RWPE2 (cell line): ENCODE data around the gene TGFB1.

Experiments used
- ATAC-seq: fragments of 200-7000 bp; cut with Tn5 transposase; 3 replicates; pipeline ENCODE4 v1.9.1; 2021; ENCODE audit warnings: low read depth
- DNase-seq: peaks from one replicate; pipeline ENCODE4 v3.0.0-alpha.2; 2020; ENCODE audit warnings: low spot score
- H3K27ac ChIP-seq: fragments of 450-650 bp; 2 replicates; pipeline ENCODE4 v1.5.1; 2017; ENCODE audit warnings: mild to moderate bottlenecking; ENCODE audit not compliant: poor library complexity, severe bottlenecking
- H3K27me3 ChIP-seq: fragments of 250-450 bp; sonication (Bioruptor Pico); 2 replicates; pipeline ENCODE4 v1.5.1; 2021; ENCODE audit warnings: mild to moderate bottlenecking, moderate library complexity; ENCODE audit not compliant: insufficient read depth, poor library complexity, severe bottlenecking
- H3K36me3 ChIP-seq: fragments of 250-450 bp; sonication (Bioruptor Pico); 2 replicates; pipeline ENCODE4 v1.5.1; 2020; ENCODE audit warnings: low read depth, mild to moderate bottlenecking, moderate library complexity
- H3K4me1 ChIP-seq: fragments of 250-450 bp; sonication (Bioruptor Pico); 2 replicates; pipeline ENCODE4 v1.5.1; 2021; ENCODE audit warnings: mild to moderate bottlenecking, moderate library complexity; ENCODE audit not compliant: insufficient read depth, poor library complexity, severe bottlenecking
- H3K4me3 ChIP-seq: fragments of 250-450 bp; sonication (Bioruptor Pico); 2 replicates; pipeline ENCODE4 v1.5.1; 2021; ENCODE audit warnings: mild to moderate bottlenecking, moderate library complexity; ENCODE audit not compliant: severe bottlenecking
- H3K9me3 ChIP-seq: fragments of 250-450 bp; sonication (Bioruptor Pico); 2 replicates; pipeline ENCODE4 v1.5.1; 2021; ENCODE audit warnings: mild to moderate bottlenecking, moderate library complexity; ENCODE audit not compliant: severe bottlenecking
- TF ChIP-seq, protein P1 (sequence below): fragments of 450-650 bp; IDR thresholded peaks from one replicate; pipeline ENCODE4 v1.5.1; 2017; ENCODE audit warnings: mild to moderate bottlenecking, moderate library complexity; ENCODE audit not compliant: poor library complexity, severe bottlenecking

Gene TGFB1

DNA sequence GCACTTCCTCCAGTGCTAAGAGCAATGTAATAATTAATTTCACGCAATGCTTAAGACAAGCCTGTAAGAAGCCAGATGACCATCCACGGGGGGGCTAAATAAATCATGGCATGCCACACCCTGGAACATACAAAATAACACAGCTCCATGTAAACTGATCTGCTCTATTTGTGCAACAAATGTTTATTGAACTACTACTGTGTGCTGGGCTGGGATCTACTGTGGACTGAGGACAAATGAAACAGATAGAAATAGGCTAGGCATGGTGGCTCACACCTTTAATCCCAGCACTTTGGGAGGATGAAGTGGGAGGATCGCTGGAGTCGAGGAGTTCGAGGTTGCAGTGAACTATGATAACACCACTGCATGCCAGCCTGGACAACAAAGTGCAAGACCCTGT lies 21.3 kb downstream of the TGFB1 start:
- TF ChIP-seq, protein P1, sequence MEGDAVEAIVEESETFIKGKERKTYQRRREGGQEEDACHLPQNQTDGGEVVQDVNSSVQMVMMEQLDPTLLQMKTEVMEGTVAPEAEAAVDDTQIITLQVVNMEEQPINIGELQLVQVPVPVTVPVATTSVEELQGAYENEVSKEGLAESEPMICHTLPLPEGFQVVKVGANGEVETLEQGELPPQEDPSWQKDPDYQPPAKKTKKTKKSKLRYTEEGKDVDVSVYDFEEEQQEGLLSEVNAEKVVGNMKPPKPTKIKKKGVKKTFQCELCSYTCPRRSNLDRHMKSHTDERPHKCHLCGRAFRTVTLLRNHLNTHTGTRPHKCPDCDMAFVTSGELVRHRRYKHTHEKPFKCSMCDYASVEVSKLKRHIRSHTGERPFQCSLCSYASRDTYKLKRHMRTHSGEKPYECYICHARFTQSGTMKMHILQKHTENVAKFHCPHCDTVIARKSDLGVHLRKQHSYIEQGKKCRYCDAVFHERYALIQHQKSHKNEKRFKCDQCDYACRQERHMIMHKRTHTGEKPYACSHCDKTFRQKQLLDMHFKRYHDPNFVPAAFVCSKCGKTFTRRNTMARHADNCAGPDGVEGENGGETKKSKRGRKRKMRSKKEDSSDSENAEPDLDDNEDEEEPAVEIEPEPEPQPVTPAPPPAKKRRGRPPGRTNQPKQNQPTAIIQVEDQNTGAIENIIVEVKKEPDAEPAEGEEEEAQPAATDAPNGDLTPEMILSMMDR, result no peak
- H3K9me3 ChIP-seq, result no peaks in the 10 kb centered on the region
- H3K4me1 ChIP-seq, result peaks cover 9% of the 10 kb centered on the region
- H3K27ac ChIP-seq, result no peak overlapping the region
- H3K36me3 ChIP-seq, result peaks cover 68% of the 10 kb centered on the region
- ATAC-seq, result no peak
- no peaks in the 10 kb centered on the region for H3K27me3 ChIP-seq
- no peak overlapping the region for H3K4me3 ChIP-seq
- DNase-seq, result no peak

DNA sequence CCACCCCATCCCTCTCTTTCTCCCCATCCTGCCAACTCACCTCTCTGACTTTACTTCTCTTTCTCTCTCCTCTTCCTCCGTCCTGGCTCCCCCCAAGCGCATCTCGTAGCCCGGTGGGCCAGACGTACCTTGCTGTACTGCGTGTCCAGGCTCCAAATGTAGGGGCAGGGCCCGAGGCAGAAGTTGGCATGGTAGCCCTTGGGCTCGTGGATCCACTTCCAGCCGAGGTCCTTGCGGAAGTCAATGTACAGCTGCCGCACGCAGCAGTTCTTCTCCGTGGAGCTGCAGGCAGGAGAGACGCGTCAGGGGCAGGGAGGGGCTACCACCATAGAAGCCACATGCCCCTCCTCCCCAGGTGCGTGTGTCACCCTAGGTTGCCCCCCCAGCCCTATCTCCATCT lies 21.7 kb downstream of the TGFB1 start:
- ATAC-seq (no peak), DNase-seq (no peak)
- peaks cover 64% of the 10 kb centered on the region for H3K36me3 ChIP-seq
- H3K27ac ChIP-seq, result no peak overlapping the region
- peaks cover 14% of the 10 kb centered on the region for H3K4me1 ChIP-seq
- H3K27me3 ChIP-seq, result no peaks in the 10 kb centered on the region
- TF ChIP-seq, protein P1, result no peak
- no peak overlapping the region for H3K4me3 ChIP-seq
- no peaks in the 10 kb centered on the region for H3K9me3 ChIP-seq

DNA sequence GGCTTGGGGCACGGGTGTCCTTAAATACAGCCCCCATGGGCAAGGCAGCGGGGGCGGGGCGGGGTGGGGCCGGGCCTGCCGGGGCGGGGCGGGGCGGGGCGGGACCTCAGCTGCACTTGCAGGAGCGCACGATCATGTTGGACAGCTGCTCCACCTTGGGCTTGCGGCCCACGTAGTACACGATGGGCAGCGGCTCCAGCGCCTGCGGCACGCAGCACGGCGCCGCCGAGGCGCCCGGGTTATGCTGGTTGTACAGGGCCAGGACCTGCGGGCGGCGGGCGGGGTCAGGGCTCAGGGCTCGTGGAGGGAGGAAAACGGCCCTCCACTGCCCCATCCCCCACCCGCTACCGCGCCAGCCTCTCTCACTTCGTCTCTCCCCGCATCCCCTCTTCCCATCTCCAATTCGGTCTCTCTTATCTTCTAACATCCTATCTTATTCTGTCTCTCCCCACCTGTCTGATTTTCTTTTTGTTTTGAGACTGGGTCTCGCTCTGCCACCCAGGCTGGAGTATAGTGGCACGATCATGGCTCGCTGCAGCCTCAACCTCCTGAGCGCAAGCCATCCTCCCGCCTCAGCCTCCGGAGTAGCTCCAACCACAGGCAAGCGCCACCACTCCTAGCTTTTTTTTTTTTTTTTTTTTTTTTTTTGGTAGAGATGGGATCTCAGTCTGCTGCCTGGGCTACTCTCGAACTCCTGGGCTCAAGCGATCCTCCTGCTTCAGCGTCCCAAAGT lies 22.6 kb downstream of the TGFB1 start:
- Histone ChIP-seq H3K9me3 (no peaks in the 10 kb centered on the region), H3K27me3 (no peaks in the 10 kb centered on the region), H3K4me1 (peaks cover 22% of the 10 kb centered on the region), H3K4me3 (no peak overlapping the region), H3K36me3 (peaks cover 61% of the 10 kb centered on the region), H3K27ac (no peak overlapping the region)
- no peak for ATAC-seq
- no peak for DNase-seq
- TF ChIP-seq, protein P1, result no peak

DNA sequence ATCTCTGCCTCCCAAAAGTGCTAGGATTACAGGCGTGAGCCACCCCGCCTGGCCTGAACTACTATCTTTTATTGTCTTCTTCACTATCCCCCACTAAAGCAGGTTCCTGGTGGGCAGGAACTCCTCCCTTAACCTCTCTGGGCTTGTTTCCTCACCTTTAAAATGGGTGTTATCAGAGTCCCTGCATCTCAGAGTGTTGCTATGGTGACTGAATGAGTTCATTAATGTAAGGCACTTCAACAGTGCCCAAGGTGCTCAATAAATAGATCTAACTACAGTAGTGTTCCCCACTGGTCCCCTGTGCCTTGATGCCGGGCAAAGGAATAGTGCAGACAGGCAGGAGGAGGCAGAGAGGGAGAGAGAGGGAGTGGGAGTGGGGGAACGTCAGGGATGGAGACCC lies 23.2 kb downstream of the TGFB1 start:
- TF ChIP-seq, protein P1, result no peak
- Histone ChIP-seq H3K27me3 (no peaks in the 10 kb centered on the region), H3K4me1 (peaks cover 26% of the 10 kb centered on the region), H3K4me3 (no peak overlapping the region), H3K9me3 (no peaks in the 10 kb centered on the region), H3K36me3 (peaks cover 58% of the 10 kb centered on the region), H3K27ac (no peak overlapping the region)
- ATAC-seq (no peak), DNase-seq (no peak)

DNA sequence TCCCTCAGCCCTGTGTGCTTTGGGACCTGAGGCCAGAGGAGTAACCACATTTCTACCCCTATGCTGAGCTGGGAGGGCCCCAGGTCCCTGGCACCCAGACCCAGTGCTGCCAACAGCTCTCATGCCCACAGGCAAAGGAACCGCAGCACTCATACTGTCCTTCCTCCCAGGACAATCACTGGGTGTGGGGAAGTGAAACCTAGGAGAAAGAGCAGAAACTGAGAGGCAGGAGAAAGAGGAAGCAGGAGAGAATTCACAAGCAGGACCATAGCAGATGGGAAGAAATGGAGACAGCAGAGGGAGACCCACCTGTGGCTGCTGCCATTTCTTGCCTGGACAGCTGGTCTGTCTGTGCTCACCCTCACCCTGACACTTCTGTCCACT lies 24.9 kb downstream of the TGFB1 start:
- DNase-seq (no peak), ATAC-seq (no peak)
- Histone ChIP-seq H3K27me3 (no peaks in the 10 kb centered on the region), H3K9me3 (no peaks in the 10 kb centered on the region), H3K4me1 (peaks cover 39% of the 10 kb centered on the region), H3K27ac (peak overlapping the region; percentile 91), H3K36me3 (peaks cover 44% of the 10 kb centered on the region), H3K4me3 (no peak overlapping the region)
- TF ChIP-seq, protein P1, result no peak
